Caki2 (cell line): ENCODE results near the gene ZNF248. TPM values are rescaled to one million over a fixed set of nuclear protein-coding genes. Genes with fewer than 3 reads are reported as not detected.
"Not testable (repeated sequence)": the region's sequence is repeated elsewhere in the genome, so short reads cannot be mapped to it uniquely, and the experiment has no call there.

Experiments used
- DNase-seq: peaks from one replicate; pipeline ENCODE4 v3.0.0-alpha.2; 2015; ENCODE audit warnings: low read depth
- in situ Hi-C: cut with HindIII; loops from 2 replicates; pipeline ENCODE4 v1.10.0; 2016; ENCODE audit warnings: low sequenced_read_pairs, low pct_unique_long_range_greater_than_20kb, mixed read lengths
- total RNA-seq: library from RNA; depleted of rRNA; stranded (reverse); fragments of >200 nt; shearing (Covaris generic); gene quantifications from 2 replicates; pipeline ENCODE4 v1.2.3, GENCODE V29; 2014; ENCODE audit warnings: low replicate concordance; rRNA removed

The ZNF248 gene
- total RNA-seq = 17.3 and 25.5 TPM in 2 replicates

DNA sequence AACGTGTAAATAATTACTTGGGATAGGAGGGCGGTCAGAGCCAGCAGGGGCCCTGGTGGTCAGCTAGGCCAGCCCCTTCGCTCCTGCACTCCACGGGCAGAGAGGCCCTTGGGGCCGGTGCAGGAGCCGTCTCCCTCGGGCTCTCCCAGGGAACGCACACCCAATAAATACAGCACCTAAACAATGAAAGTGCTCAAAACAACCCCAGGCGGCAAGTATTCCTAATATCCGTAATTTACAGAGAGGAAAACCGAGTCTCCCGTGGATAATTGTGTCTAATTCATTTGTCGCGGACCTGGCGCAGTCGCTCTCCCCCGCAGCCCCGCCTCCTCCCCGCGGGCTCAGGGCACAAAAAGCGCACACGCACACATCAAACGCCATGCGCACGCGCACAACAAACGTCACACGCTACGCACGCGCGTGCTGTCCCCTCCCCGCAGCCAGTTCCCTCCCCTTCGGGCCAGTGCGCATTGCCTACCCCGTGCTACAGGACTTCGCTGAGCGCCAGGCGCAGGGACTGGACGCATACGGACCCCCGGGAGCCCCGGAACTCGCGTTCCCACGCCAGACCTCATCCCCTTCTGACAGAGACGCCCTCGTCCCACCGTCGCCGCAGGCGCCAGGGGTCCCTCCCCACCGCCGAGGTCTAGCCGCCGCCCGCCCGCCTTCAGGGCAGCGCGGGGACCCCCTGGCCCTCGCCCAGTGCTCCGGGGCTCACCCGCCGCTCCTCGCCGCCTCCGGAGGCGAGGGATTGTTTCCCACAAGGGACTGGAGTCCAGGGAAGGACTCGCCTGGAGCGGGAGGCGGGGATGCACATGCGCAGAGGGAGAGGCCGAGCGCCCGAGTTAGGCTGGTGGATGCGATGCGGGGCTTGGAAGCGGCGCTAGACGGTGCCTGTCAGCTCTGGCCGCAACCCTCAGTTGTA lies at the start of gene ZNF248:
Gene ZNF248, minus strand, starts transcription at position 324 of the 925 bp plus-strand sequence. CDS start 1,300 bp downstream, outside the sequence.
- peak; percentile 94 for DNase-seq
- in situ Hi-C loops = no loop called here

GRCh38 chr10:37906382-37906781 lies 49.0 kb upstream of the ZNF248 start:
- in situ Hi-C loops = no loop called here

GRCh38 chr10:37896436-37896835 lies 39.0 kb upstream of the ZNF248 start:
- in situ Hi-C loops = no loop called here

More at GRCh38 chr10:37906382-37906781, 49.0 kb upstream of the ZNF248 start:
- no peak for DNase-seq

GRCh38 chr10:37895674-37896073 lies 38.3 kb upstream of the ZNF248 start:
- in situ Hi-C loops = no loop called here

More at GRCh38 chr10:37896436-37896835, 39.0 kb upstream of the ZNF248 start:
- peak; percentile 3 for DNase-seq

DNA sequence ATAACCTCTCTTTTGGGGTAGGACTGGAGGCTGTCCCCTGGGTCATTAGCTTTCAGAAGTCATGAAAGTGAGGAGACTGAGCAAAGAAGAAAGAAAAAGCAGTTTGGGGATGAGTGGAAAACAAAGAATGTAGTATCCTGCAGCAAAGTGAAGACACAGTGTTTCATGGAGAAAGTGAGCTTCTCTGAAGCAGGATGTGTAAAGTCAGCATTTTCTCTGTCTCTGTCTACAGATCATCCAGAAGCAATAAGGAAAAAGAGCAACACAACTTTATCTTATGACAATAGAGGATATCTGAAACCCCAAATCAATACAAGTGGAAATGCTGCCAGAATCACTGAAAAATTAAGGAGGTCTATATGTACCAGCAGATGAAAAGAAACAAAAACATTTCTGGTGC lies 28.4 kb upstream of the ZNF248 start:
- in situ Hi-C loops = no loop called here
- no peak for DNase-seq

More at GRCh38 chr10:37895674-37896073, 38.3 kb upstream of the ZNF248 start:
- DNase-seq = no peak

DNA sequence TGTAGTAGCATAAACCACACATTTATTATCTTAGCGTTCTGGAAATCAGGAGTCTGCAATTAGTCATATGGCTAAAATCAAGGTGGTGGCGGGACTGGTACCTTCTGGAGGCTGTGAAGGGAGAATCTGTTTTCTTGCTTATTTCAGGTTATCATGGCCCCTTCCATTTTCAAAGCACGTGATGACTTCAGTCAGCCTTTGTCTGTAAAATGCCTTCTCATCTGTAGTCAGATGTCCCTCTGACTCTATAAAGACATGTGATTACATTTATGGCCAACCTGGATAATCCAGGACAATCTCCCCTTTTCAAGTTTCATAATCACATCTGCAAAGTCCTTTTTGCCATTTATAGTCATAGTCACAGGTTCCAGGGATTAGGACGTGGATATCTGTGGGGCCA lies 15.5 kb upstream of the ZNF248 start:
- no peak for DNase-seq
- in situ Hi-C loops = no loop called here

- DNase-seq = no peak
- in situ Hi-C loops = no loop called here
Observed at GRCh38 chr10:37872283-37872682, 14.9 kb upstream of the ZNF248 start.

DNA sequence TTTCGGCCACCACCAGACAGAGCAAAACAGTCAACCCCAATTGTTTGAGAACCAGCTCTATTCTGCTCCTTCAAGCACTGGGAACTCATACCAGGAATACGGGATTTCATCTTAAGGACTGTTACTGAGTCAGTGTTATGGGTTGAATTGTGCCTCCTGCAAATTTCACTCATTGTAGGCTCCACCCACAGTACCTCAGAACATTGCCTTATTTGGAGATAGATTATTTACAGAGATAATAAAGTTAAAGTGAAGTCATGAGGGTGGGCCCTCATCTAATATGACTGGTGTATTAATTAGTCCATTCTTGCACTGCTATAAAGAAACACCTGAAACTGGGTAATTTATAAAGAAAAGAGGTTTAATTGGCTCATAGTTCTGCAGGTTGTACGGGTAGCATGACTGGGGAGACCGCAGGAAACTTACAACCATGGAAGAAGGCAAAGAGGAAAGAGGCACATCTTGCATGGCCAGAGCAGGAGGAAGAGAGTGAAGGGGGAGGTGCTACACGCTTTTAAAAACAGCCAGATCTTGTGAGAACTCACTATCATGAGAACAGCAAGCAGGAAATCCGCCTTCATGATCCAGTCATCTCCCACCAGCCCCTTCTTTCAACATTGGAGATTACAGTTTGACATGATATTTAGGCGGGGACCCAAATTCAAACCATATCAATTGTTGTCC lies 14.3 kb upstream of the ZNF248 start:
- in situ Hi-C loops = no loop called here
- DNase-seq = no peak

GRCh38 chr10:37871143-37871542 lies 13.7 kb upstream of the ZNF248 start:
- DNase-seq = no peak
- in situ Hi-C loops = no loop called here

GRCh38 chr10:37868796-37869195 lies 11.4 kb upstream of the ZNF248 start:
- no peak for DNase-seq
- in situ Hi-C loops = no loop called here

DNA sequence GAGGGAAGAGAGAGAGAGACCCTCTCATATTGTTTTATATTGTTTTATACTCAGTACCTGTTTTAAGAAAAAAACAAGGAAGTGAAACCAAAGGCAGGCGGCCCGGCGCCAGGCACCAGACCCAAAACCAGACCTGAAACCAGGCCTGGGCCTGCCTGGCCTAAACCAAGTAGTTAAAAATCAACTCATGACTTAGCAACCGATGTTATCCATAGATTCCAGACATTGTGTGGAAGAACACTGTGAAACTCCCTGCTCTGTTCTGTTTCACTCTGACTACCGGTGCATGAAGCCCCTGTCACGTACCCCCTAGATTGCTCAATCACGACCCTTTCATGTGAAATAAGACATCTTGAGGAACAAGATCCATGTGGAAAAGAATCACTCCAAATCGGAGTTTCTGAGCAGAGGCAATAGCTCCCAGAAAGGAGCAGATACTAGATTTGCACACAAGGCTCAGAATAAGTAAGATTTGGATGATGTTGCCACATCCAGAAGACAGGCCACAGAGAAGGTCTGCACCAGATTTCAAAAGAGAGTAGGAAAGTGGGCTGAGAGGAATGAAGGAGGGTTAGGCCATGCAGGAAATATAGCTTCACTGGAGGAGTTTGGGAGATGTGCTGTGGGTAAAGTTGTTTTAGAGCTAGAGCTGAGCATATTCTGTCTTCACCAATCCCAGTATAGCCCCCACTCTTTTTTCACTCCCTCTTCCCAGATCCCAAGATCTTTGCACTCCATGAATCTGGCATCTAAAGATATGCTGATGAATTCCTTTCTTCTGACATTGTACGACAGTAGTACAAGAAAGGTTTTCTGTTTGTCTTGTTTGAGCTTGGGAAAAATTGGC lies 8.8 kb upstream of the ZNF248 start:
- in situ Hi-C loops = no loop called here
- no peak for DNase-seq

GRCh38 chr10:37865264-37865663 lies 7.9 kb upstream of the ZNF248 start:
- in situ Hi-C loops = no loop called here
- DNase-seq = no peak

DNA sequence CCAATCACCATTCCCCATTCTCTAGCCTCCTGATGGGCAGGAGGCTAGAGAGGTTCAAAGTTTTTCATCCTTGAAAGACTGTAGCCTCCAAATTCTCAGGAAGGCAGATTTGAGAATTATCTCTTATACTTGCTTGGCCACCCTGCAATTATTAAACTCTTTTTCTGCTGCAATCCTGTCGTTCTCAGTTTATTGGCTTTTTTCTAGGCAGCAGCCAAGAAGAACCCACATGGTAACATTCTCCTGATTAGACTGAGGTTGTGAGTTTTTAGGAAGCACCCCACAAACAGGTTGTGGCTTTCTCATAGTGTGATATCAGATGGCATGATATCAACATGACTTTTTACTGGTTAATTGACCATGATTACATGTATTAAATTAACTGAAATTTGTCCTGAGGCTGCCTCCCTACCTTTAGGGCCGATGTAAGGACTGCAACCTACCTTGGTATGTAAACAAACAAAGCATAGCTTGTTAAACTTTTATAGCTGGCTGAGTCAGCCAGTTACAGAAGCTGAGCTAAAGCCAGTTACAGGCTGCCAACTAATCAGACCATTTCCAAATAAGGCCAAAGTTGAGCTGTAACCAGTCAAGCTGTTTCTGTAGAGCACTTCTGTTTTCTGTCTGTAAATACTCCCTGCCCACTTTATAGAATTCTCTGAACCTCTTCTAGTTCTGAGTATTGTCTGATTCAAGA lies 3.2 kb upstream of the ZNF248 start:
- in situ Hi-C loops = no loop called here
- peak; percentile 40 for DNase-seq

DNA sequence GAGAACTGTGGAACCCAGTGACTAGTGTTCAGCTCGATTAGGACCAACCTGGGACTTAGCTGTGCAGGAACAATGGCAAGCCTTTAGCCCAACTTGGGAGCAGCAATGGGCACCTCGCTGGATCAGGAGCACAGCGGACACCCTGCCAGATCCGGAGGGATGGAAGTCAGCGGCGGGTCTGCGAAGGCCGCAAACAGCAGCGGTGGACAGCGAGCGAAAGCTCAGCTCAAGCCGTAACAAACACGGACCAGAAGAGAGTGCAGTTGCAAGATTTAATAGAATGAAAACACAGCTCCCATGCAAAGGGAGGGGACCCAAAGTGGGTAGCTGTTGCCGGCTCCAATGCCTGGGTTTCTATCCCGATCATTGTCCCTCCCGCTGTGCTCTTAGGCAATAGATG lies 1.9 kb upstream of the ZNF248 start:
- in situ Hi-C loops = not testable (repeated sequence)

DNA sequence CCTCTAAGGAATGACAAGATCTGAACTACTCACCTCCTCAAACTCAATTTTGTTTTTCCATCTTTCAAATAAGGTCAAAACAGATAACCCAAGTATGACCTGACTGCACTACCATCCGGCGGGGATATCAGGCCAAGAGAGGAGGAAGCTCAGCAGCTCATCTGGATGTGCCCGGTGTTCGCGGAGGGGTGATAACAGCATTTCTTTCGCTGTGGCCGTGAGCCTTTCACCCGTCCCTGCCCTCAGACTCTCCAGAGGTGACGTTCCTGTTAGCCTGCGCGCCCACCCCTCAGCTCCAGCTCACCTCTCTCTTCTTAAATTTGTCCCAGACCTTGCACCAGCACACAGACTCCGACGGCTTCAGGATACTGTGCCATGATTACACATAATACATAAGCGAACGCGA lies 526 bp downstream of the ZNF248 start:
- DNase-seq = no peak
- in situ Hi-C loops = no loop called here

More for the DNA sequence above, 1.9 kb upstream of the ZNF248 start:
- not testable (repeated sequence) for DNase-seq

GRCh38 chr10:37855636-37856035 lies 1.8 kb downstream of the ZNF248 start:
- no peak for DNase-seq
- in situ Hi-C loops = no loop called here

DNA sequence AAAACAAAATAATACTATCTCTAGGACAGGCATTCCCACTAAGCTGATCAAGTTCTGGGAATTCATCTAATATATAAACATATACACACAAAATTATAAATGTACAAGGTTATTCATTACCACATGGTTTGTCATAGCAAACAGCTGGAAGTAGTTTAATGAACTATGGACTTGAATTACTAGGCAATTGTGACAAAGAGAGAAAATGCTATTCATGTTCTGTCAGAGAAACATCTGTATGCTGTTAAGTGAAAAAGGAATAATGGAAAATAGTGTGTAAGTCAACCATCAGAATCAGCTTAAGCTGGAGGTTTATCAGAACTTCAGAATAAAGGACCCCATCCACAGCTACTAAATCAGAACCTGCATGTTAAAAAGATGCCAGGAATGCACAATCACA lies 2.8 kb downstream of the ZNF248 start:
- in situ Hi-C loops = no loop called here
- no peak for DNase-seq

DNA sequence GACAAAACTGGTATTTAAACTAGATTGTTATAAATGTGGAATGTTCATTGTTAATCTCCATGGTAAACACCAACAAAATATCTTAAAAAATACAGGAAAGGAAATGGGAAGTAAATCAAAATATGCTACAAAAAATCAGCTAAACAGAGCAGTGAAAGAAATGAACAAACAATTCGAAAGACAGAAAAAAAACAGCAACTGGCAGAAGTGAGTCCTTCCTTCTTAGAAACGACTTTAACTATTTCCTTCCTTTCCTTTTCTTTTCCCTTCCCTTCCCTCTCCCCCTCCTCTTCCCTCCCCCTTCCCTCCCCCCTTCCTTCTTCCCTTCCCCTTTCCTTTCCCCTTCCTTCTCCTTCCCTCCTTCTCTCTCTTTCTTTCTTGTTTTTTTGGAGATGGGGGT lies 12.8 kb downstream of the ZNF248 start:
- no peak for DNase-seq

More for the DNA sequence above, 12.8 kb downstream of the ZNF248 start:
- in situ Hi-C loops = no loop called here
